HUES64 (cell line): ENCODE data around the gene CFAP119.

ENCODE experiments used
- H3K27ac ChIP-seq: 2 replicates; pipeline ENCODE4 v1.7.0; 2013; ENCODE audit warnings: low read depth, low read length, inconsistent platforms
- H3K27me3 ChIP-seq: 2 replicates; pipeline ENCODE4 v1.6.1; 2013; ENCODE audit warnings: mild to moderate bottlenecking, low read length; ENCODE audit not compliant: insufficient read depth
- H3K36me3 ChIP-seq: 2 replicates; pipeline ENCODE4 v1.6.1; 2013; ENCODE audit warnings: mild to moderate bottlenecking, low read length; ENCODE audit not compliant: insufficient read depth
- H3K4me1 ChIP-seq: 2 replicates; pipeline ENCODE4 v1.6.1; 2013; ENCODE audit warnings: mild to moderate bottlenecking, low read length, moderate library complexity; ENCODE audit not compliant: insufficient read depth
- H3K4me3 ChIP-seq: 2 replicates; pipeline ENCODE4 v1.5.1; 2013; ENCODE audit warnings: mild to moderate bottlenecking, low read length, moderate library complexity
- H3K9ac ChIP-seq: 2 replicates; pipeline ENCODE4 v1.6.1; 2013; ENCODE audit warnings: mild to moderate bottlenecking, low read depth, low read length
- H3K9me3 ChIP-seq: 2 replicates; pipeline ENCODE4 v1.6.1; 2013; ENCODE audit warnings: low read depth, low read length; ENCODE audit not compliant: insufficient read depth
- WGBS: fragments of 150-250, 120-280 bp; methylation state at CpG from one replicate; pipeline ENCODE4 v1.1.7; 2013; ENCODE audit warnings: missing lambda C conversion rate; 5-methylcytosine and 5-hydroxymethylcytosine counted together

Gene CFAP119

GRCh38 chr16:30779596-30779995 lies 17.7 kb upstream of the CFAP119 start:
- Histone ChIP-seq H3K27ac (no peak overlapping the region), H3K9me3 (no peaks in the 10 kb centered on the region), H3K9ac (no peak overlapping the region), H3K4me3 (no peak overlapping the region), H3K36me3 (peaks cover 38% of the 10 kb centered on the region), H3K27me3 (no peaks in the 10 kb centered on the region), H3K4me1 (peaks cover 4% of the 10 kb centered on the region)
- 92% methylated on average over 6 of the region's 6 CpGs for WGBS

- no peaks in the 10 kb centered on the region for H3K9me3 ChIP-seq
- 87% methylated on average over 14 of the region's 14 CpGs for WGBS
These were observed 16.8 kb upstream of the CFAP119 start for GRCh38 chr16:30778549-30779244.

DNA sequence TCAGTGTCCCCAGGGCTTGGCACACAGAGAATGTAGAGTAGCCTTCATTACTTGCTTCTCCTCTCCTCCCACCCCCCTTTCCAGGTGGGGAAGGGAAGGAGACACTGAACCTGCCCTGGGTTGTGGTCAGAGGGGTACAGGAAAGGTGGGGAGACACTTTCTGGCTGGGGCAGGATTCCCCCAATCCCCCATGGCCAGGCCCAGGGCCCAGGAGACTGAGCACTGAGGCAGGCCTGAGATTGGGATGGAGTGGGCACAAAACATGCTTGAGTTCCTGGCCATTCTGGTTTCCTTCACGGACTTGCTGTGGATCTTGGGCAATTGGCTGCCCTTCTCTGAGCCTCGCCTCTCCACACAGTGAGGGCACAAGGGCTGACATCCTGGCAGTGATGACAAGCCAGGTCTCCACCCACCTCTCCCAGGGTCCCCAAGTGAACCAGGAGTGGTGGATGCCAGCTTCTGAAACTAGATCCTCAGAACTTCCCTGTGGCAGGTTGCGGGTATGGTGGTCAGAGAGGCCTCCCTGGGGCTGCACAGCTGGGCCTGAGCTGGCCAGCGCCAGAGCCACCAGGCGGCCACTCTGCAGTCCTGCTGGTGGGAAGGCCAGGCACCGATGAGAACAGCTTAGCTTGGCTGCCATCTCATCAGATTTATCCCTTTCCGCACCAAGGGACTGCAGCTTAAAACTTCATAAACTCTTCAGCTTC lies 15.9 kb upstream of the CFAP119 start:
- Histone ChIP-seq H3K36me3 (peaks cover 46% of the 10 kb centered on the region), H3K4me1 (peaks cover 4% of the 10 kb centered on the region), H3K4me3 (no peak overlapping the region), H3K9me3 (no peaks in the 10 kb centered on the region), H3K27me3 (no peaks in the 10 kb centered on the region), H3K27ac (no peak overlapping the region), H3K9ac (no peak overlapping the region)
- 87% methylated on average over 7 of the region's 7 CpGs for WGBS

More at GRCh38 chr16:30778549-30779244, 16.8 kb upstream of the CFAP119 start:
- H3K9ac ChIP-seq: no peak overlapping the region
- H3K4me1 ChIP-seq: peaks cover 4% of the 10 kb centered on the region
- H3K27me3 ChIP-seq: no peaks in the 10 kb centered on the region
- H3K4me3 ChIP-seq: no peak overlapping the region
- H3K36me3 ChIP-seq: peaks cover 46% of the 10 kb centered on the region
- no peak overlapping the region for H3K27ac ChIP-seq

GRCh38 chr16:30775392-30776188 lies 13.7 kb upstream of the CFAP119 start:
- Histone ChIP-seq H3K36me3 (peaks cover 46% of the 10 kb centered on the region), H3K27ac (peak overlapping the region; percentile 94), H3K27me3 (no peaks in the 10 kb centered on the region), H3K4me1 (peaks cover 4% of the 10 kb centered on the region), H3K9ac (peak overlapping the region; percentile 87), H3K4me3 (peak overlapping the region; percentile 66), H3K9me3 (no peaks in the 10 kb centered on the region)
- under 1% methylated on average over 81 of the region's 81 CpGs for WGBS

GRCh38 chr16:30775131-30775391 lies 13.2 kb upstream of the CFAP119 start:
- H3K4me1 ChIP-seq: peaks cover 4% of the 10 kb centered on the region
- H3K36me3 ChIP-seq: peaks cover 50% of the 10 kb centered on the region
- no peaks in the 10 kb centered on the region for H3K9me3 ChIP-seq
- H3K4me3 ChIP-seq: peak overlapping the region; percentile 66
- H3K27ac ChIP-seq: no peak overlapping the region
- no peaks in the 10 kb centered on the region for H3K27me3 ChIP-seq
- whole genome bisulfite sequencing: 22% methylated on average over 15 of the region's 15 CpGs
- H3K9ac ChIP-seq: 0 out of 2 replicates have a peak overlapping the region, but pooled peaks have one; percentile 87

- peaks cover 52% of the 10 kb centered on the region for H3K36me3 ChIP-seq
- H3K9me3 ChIP-seq: no peaks in the 10 kb centered on the region
- no peaks in the 10 kb centered on the region for H3K27me3 ChIP-seq
- H3K9ac ChIP-seq: no peak overlapping the region
- H3K27ac ChIP-seq: no peak overlapping the region
- peaks cover 4% of the 10 kb centered on the region for H3K4me1 ChIP-seq
- 76% methylated on average over 8 of the region's 8 CpGs for WGBS
- H3K4me3 ChIP-seq: peak overlapping the region; percentile 66
These were observed 12.7 kb upstream of the CFAP119 start for GRCh38 chr16:30774367-30775130.

DNA sequence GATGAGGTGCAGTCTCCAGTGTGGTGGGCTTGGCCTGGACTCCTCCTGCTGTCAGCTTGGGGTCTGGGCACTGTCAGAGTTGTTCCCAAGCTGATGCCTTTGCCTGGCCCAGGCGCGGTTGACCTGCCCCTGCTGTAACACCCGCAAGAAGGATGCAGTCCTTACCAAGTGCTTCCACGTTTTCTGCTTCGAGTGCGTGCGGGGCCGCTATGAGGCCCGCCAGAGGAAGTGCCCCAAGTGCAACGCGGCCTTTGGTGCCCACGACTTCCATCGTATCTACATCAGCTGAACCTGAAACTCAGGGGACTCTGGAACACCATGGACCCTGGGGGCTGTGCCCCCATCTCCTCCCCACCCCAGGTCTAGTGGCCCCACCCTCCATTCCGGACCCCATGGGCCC lies 12.0 kb upstream of the CFAP119 start:
- Histone ChIP-seq H3K9ac (no peak overlapping the region), H3K4me1 (peaks cover 4% of the 10 kb centered on the region), H3K27ac (no peak overlapping the region), H3K9me3 (no peaks in the 10 kb centered on the region), H3K4me3 (no peak overlapping the region), H3K27me3 (no peaks in the 10 kb centered on the region), H3K36me3 (peaks cover 55% of the 10 kb centered on the region)
- 93% methylated on average over 14 of the region's 14 CpGs for WGBS

DNA sequence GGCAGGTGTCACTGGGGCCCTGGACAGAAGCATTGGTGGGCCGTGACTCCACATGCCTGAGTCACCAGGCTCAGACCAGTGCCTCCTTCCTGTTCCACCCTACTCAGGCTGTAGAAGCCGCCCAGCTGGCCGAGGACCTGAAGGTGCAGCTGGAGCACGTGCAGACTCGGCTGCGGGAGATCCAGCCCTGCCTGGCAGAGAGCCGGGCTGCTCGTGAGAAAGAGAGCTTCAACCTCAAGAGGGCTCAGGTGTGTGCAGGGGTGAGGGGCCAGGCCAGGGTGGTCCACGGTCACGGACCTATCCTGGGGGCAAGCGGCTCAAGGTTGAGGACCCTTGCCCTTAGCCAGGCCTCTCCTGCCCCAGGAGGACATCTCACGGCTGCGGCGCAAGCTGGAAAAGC lies 9.9 kb upstream of the CFAP119 start:
- H3K27ac ChIP-seq: no peak overlapping the region
- 94% methylated on average over 14 of the region's 14 CpGs for WGBS
- no peaks in the 10 kb centered on the region for H3K27me3 ChIP-seq
- no peak overlapping the region for H3K4me3 ChIP-seq
- H3K9ac ChIP-seq: no peak overlapping the region
- H3K4me1 ChIP-seq: no peaks in the 10 kb centered on the region
- H3K9me3 ChIP-seq: no peaks in the 10 kb centered on the region
- H3K36me3 ChIP-seq: peaks cover 76% of the 10 kb centered on the region

GRCh38 chr16:30769379-30770089 lies 7.7 kb upstream of the CFAP119 start:
- no peaks in the 10 kb centered on the region for H3K27me3 ChIP-seq
- H3K9ac ChIP-seq: no peak overlapping the region
- H3K4me3 ChIP-seq: no peak overlapping the region
- H3K4me1 ChIP-seq: no peaks in the 10 kb centered on the region
- H3K27ac ChIP-seq: no peak overlapping the region
- no peaks in the 10 kb centered on the region for H3K9me3 ChIP-seq
- 95% methylated on average over 16 of the region's 17 CpGs for WGBS
- peaks cover 98% of the 10 kb centered on the region for H3K36me3 ChIP-seq

DNA sequence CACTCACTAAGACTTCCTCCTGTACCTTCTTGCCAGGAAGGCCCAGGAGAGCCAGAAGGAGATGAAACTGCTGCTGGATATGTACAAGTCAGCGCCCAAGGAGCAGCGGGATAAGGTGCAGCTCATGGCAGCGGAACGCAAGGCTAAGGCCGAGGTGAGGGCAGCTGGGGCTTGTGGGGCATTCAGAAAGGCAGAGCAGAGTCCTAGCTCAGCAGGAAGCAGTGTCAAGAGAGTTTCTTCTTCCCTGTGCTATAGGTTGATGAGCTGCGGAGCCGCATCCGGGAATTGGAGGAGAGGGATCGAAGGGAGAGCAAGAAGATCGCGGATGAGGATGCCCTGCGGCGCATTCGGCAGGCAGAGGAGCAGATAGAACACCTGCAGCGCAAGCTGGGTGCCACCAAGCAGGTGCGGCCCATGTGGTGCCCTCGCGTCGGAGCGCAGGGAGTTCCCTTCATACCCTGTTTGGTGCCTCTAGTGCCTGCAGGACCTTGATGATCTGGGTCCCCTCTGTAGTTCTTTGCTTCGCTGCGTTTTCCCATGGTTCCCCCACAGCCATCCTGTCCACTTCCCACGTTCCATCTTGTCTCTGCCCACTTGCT lies 6.8 kb upstream of the CFAP119 start:
- no peaks in the 10 kb centered on the region for H3K9me3 ChIP-seq
- H3K27ac ChIP-seq: no peak overlapping the region
- H3K4me1 ChIP-seq: no peaks in the 10 kb centered on the region
- 97% methylated on average over 23 of the region's 23 CpGs for WGBS
- no peak overlapping the region for H3K4me3 ChIP-seq
- H3K36me3 ChIP-seq: peaks cover 98% of the 10 kb centered on the region
- no peak overlapping the region for H3K9ac ChIP-seq
- no peaks in the 10 kb centered on the region for H3K27me3 ChIP-seq
